Cardiac fibroblast (primary cell): ENCODE measurements around the gene COX6A1.

Experiments used
- DNase-seq, 2 donors: peaks; one replicate each; pipeline versions ENCODE4 v3.0.0 to v3.0.0-alpha.2; 2010; ENCODE audit warnings: low read depth in 2 of 2
- H3K4me3 ChIP-seq, 2 donors: replicated peaks in 1 of 2; 1 replicate in 1 of 2; 2 replicates in 1 of 2; pipeline ENCODE4 v1.5.1; 2011; ENCODE audit warnings: low read depth in 2 of 2, low read length in 2 of 2, mild to moderate bottlenecking in 2 of 2, moderate library complexity in 1 of 2
- TF ChIP-seq, protein P1 (sequence below): IDR thresholded peaks from one replicate; pipeline ENCODE4 v1.5.1; 2011; ENCODE audit warnings: low read depth, mild to moderate bottlenecking, low read length, inconsistent platforms

The COX6A1 gene

GRCh38 chr12:120399531-120399930 lies 38.4 kb upstream of the COX6A1 start:
- no peak overlapping the region for H3K4me3 ChIP-seq
- TF ChIP-seq, protein P1, sequence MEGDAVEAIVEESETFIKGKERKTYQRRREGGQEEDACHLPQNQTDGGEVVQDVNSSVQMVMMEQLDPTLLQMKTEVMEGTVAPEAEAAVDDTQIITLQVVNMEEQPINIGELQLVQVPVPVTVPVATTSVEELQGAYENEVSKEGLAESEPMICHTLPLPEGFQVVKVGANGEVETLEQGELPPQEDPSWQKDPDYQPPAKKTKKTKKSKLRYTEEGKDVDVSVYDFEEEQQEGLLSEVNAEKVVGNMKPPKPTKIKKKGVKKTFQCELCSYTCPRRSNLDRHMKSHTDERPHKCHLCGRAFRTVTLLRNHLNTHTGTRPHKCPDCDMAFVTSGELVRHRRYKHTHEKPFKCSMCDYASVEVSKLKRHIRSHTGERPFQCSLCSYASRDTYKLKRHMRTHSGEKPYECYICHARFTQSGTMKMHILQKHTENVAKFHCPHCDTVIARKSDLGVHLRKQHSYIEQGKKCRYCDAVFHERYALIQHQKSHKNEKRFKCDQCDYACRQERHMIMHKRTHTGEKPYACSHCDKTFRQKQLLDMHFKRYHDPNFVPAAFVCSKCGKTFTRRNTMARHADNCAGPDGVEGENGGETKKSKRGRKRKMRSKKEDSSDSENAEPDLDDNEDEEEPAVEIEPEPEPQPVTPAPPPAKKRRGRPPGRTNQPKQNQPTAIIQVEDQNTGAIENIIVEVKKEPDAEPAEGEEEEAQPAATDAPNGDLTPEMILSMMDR = no peak
- DNase-seq = peak; percentile 41 to 59

DNA sequence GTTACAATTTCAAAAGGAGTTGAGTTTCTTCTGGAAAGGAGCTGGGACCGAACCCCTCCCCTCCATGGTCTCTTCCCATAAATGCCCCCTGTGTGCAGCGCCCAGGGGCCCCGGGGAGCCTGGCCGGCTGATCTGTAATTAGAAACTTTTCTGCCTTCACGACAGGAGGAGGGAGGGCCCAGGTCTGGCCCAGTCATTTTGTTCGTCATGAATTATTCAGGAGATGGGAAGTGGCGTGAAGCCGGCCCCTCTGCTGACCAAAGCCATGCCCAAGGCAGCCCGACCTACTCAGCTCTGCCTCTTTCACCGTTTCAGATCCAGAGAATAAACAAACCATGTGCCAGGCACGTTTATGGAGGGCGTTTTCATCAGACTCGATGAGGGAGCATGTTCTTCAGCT lies 35.7 kb upstream of the COX6A1 start:
- peak; percentile 4 to 10 for DNase-seq
- TF ChIP-seq, protein P1 = no peak
- no peak overlapping the region for H3K4me3 ChIP-seq

DNA sequence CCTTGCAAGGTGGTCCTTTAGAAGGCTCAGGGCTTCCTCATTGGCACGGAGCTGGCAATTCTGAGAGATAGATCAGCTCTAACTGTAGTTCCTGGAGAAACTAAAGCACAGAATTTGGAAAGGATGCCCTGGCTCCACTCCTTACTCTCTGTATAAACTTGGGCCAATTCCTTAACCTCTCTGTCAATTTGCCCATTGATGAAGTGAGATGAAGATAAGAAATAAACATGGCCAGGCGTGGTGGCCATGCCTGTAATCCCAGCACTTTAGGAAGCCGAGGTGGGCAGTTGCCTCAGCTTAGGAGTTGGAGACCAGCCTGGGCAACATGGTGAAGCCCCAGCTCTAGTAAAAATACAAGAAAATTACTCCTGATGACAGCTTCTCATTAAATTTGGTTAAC lies 34.0 kb upstream of the COX6A1 start:
- DNase-seq = no peak
- H3K4me3 ChIP-seq = no peak overlapping the region
- TF ChIP-seq, protein P1 = no peak

DNA sequence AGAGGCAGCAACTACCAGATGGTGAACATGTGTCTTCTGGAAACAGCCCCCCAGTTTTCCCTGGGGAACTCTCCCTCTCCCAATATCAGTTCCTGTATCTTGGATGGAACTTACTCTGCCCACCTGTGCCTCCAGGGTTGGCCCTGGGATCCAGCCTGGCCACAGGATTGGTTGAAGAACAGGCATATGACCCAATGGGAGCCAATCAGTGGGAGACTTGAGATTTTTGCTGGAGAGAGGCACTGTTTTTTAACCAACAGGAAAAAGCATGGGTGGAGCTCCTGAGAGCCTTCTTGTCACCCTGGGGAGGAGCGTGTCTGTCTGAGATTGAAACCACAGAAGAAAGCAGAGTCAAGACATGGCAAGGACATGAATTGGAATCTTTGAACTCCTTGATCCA lies 33.6 kb upstream of the COX6A1 start:
- DNase-seq = no peak
- H3K4me3 ChIP-seq = no peak overlapping the region

GRCh38 chr12:120406069-120406468 lies 31.8 kb upstream of the COX6A1 start:
- TF ChIP-seq, protein P1 = no peak
- H3K4me3 ChIP-seq = no peak overlapping the region
- no peak for DNase-seq

More for the DNA sequence above, 33.6 kb upstream of the COX6A1 start:
- TF ChIP-seq, protein P1 = no peak

DNA sequence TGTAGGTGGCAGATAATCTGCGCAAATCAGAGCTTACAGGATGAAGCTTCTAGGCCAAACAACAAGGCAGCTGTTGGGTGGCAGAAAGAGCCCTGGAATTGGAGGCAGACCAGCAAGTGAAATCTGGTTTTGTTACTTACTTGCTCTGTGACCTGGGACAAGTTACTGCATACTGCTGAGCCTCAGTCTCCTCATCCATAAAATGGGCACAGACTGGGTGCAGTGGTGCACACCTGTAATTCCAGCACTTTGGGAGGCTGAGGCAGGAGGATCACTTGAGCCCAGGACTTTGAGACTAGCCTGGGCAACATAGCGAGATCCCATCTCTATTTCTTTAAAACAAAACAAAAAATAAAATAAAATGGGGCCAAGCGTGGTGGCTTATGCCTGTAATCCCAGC lies 31.4 kb upstream of the COX6A1 start:
- no peak overlapping the region for H3K4me3 ChIP-seq
- TF ChIP-seq, protein P1 = no peak
- DNase-seq = no peak

DNA sequence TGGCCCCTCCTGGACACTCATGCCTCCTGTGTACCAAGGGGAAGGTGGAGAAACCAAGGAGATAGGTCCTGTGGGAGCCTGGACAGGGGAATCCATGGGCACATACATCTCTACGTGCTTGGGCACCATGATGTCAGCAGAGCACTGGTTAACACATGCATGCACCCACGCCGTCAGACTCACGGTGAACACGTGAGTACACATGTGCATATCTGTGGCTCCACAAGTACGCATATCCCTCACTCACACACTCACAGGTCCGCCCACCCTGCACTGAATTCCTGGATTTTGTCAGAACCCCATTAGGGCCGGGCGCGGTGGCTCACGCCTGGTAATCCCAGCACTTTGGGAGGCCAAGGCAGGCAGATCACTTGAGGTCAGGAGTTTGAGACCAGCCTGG lies 29.1 kb upstream of the COX6A1 start:
- TF ChIP-seq, protein P1 = no peak
- no peak for DNase-seq
- H3K4me3 ChIP-seq = no peak overlapping the region
